Ishikawa (cell line): ENCODE data around the gene PRKN.

Experiments
- CREB1 ChIP-seq: IDR thresholded peaks from 2 replicates; pipeline ENCODE4 v1.6.1; 2012; ENCODE audit warnings: low read depth
- EGR1 ChIP-seq: IDR thresholded peaks from 2 replicates; pipeline ENCODE4 v1.6.1; 2012
- EP300 ChIP-seq: IDR thresholded peaks from 2 replicates; pipeline ENCODE4 v1.6.1; 2012; ENCODE audit warnings: borderline replicate concordance
- FOXM1 ChIP-seq: IDR thresholded peaks from 2 replicates; pipeline ENCODE4 v1.6.1; 2012; ENCODE audit warnings: low read depth, borderline replicate concordance
- MAX ChIP-seq: IDR thresholded peaks from 2 replicates; pipeline ENCODE4 v1.6.1; 2012
- RAD21 ChIP-seq: IDR thresholded peaks from 2 replicates; pipeline ENCODE4 v1.6.1; 2012; ENCODE audit warnings: low read depth
- REST ChIP-seq: IDR thresholded peaks from 2 replicates; pipeline ENCODE4 v1.6.1; 2012; ENCODE audit warnings: low read depth, mild to moderate bottlenecking
- TAF1 ChIP-seq: IDR thresholded peaks from 2 replicates; pipeline ENCODE4 v1.6.1; 2012; ENCODE audit warnings: low read depth, mild to moderate bottlenecking
- TCF12 ChIP-seq: IDR thresholded peaks from 2 replicates; pipeline ENCODE4 v1.6.1; 2012; ENCODE audit warnings: low read depth
- TEAD4 ChIP-seq: IDR thresholded peaks from 2 replicates; pipeline ENCODE4 v1.6.1; 2012
- USF1 ChIP-seq: IDR thresholded peaks from 2 replicates; pipeline ENCODE4 v1.6.1; 2012
- YY1 ChIP-seq: IDR thresholded peaks from 2 replicates; pipeline ENCODE4 v1.6.1; 2012; ENCODE audit warnings: low read depth

GRCh38 chr6:162710936-162711335, 16.6 kb downstream of the PRKN start:
- no peak for TF ChIP-seq RAD21
- TF ChIP-seq TCF12, result no peak
- no peak for TF ChIP-seq TAF1
- TF ChIP-seq EGR1, result no peak
- no peak for TF ChIP-seq EP300
- no peak for TF ChIP-seq CREB1
- TF ChIP-seq REST, result no peak
- TF ChIP-seq MAX, result no peak
- no peak for TF ChIP-seq FOXM1
- TF ChIP-seq TEAD4, result no peak
- no peak for TF ChIP-seq USF1
- no peak for TF ChIP-seq YY1
